Measurements from ENCODE around the gene KHDRBS1.
"Not testable (repeated sequence)": the region's sequence is repeated elsewhere in the genome, so short reads cannot be mapped to it uniquely, and the experiment has no call there.

Gene KHDRBS1, protein sequence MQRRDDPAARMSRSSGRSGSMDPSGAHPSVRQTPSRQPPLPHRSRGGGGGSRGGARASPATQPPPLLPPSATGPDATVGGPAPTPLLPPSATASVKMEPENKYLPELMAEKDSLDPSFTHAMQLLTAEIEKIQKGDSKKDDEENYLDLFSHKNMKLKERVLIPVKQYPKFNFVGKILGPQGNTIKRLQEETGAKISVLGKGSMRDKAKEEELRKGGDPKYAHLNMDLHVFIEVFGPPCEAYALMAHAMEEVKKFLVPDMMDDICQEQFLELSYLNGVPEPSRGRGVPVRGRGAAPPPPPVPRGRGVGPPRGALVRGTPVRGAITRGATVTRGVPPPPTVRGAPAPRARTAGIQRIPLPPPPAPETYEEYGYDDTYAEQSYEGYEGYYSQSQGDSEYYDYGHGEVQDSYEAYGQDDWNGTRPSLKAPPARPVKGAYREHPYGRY

DNA sequence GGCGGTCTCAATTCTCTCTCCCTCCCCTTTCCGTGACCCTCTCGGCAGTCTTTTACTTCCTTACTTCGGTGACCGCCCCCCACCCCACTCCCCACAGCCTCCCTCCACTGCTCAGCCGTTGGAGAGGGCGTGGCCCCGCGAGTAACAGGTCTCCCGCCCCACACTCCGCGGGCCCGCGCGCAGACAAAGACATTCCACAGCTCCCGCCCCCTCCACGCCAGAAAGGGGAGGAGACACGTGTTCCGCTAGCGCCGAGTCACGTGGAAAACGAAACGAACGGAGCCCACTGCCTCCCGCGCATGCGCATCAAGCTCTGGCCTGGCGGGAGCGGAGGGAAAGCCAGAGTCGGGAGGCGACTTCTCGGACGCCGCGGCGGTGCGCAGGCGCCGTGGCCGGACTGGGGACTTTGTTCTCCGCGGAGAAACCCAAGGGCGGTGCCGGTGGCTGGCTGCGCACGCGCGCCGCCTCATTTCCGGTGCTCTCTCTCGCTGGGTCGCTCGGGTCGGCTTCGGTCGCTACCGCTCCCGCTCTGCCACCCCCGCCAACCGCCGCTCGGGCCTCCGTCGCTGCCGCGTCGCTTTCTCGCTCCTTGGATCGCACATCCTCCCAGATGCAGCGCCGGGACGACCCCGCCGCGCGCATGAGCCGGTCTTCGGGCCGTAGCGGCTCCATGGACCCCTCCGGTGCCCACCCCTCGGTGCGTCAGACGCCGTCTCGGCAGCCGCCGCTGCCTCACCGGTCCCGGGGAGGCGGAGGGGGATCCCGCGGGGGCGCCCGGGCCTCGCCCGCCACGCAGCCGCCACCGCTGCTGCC lies at the start of gene KHDRBS1:
KHDRBS1 (plus strand) TSS at position 483 of the 813 bp plus-strand sequence; CDS start at position 611, 128 bp downstream.
- DNase-seq, result peak; percentile 99

GRCh38 chr1:31970873-31971272 lies 42.8 kb upstream of the KHDRBS1 start:
- DNase-seq, result no peak

GRCh38 chr1:31976401-31976800 lies 37.3 kb upstream of the KHDRBS1 start:
- no peak for DNase-seq

- DNase-seq, result no peak
Measured at GRCh38 chr1:31977385-31978131, 36.1 kb upstream of the KHDRBS1 start.

- no peak for DNase-seq
Measured at GRCh38 chr1:31978843-31979400, 34.7 kb upstream of the KHDRBS1 start.

- no peak for DNase-seq
Measured at GRCh38 chr1:31980835-31981455, 32.7 kb upstream of the KHDRBS1 start.

GRCh38 chr1:31981456-31981839 lies 32.2 kb upstream of the KHDRBS1 start:
- DNase-seq, result no peak

DNA sequence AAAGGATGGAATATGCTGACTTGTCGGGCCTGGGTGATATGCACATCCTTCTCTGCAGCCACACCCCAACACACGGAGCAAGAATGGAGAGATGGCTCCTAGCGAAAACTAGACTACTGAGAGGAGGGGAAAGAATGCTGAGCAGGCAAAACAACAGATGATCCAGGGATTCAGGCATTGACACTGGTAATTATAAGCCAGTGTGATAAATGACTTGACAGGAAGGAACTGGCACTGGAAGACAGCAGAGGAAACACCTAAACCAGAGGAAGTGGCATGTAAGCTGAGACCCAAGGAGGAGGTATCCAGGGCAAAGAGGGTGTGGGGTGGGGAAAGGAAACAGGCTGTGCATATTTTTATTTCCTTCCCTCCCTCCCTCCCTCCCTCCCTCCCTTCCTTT lies 31.7 kb upstream of the KHDRBS1 start:
- DNase-seq, result no peak

- DNase-seq, result peak; percentile 30
Measured at GRCh38 chr1:31984419-31985347, 29.0 kb upstream of the KHDRBS1 start.

GRCh38 chr1:31985430-31985829 lies 28.2 kb upstream of the KHDRBS1 start:
- no peak for DNase-seq

DNA sequence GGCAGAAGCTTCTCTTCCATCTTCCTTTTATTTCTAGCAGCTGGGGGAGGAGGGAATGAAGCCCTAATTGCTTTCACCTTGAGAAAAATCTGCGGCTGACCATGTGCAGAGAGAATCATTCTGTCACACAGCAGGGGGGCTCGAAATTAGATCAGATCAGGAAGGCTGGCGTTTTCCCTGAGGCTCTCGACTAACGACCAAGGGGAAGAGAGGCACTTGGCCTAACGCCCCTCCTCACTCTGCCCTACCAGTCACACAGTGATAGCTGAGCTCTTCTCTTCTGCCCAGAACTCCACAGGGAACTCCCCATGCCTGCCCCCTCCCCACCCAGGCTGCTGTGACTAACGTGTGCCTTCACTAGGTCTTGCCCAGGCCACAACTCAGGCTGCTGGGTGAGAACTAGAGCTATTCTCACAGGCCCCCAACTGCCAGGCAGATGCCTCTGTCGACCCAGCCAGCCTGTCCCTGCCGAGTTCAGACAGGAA lies 26.5 kb upstream of the KHDRBS1 start:
- DNase-seq, result no peak

DNA sequence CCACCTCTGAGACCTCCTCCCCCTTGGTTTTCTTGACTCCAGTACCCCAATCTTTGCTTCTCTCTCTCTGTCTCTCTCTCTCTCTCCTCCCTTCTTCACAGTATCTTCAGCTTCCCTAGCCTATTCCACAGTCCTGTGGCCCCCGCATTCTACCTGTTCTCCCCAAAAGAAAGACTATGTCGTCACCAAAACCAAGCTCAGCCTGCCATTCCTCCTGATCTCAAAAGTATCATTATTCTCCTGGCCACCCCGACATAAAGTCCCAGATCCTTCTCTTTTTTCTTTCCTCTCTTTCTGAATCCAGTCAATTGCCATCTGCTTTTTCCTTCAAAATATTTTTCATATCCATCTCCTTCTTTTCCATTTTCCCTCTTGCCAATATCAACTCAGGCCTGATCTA lies 23.7 kb upstream of the KHDRBS1 start:
- no peak for DNase-seq

- DNase-seq, result no peak
Measured at GRCh38 chr1:31991182-31991581, 22.5 kb upstream of the KHDRBS1 start.

- DNase-seq, result no peak
Measured at GRCh38 chr1:31995263-31995662, 18.4 kb upstream of the KHDRBS1 start.

- DNase-seq, result not testable (repeated sequence)
Measured at GRCh38 chr1:31996121-31996520, 17.5 kb upstream of the KHDRBS1 start.

GRCh38 chr1:32001863-32002262 lies 11.8 kb upstream of the KHDRBS1 start:
- DNase-seq, result no peak

- not testable (repeated sequence) for DNase-seq
Measured at GRCh38 chr1:32002285-32002684, 11.4 kb upstream of the KHDRBS1 start.

DNA sequence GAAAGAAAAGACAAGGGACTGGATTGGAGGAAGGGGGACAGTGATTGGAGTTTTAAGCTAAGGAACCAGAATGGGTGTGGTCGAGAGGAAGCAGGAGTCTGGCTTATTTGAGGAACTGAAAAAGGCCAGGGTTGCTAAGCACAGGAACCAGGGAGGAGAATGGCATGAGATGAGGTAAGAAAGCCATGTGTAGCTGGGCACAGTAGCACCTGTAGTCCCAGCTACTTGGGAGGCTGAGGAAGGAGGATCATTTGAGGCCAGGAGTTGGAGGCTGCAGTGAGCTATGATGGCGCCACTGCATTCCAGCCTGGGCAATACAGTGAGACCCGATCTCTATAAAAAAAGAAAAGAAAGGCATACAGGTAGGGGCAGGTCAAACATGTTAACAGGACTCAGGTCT lies 8.1 kb upstream of the KHDRBS1 start:
- no peak for DNase-seq

GRCh38 chr1:32007591-32007940 lies 6.1 kb upstream of the KHDRBS1 start:
- DNase-seq, result no peak

DNA sequence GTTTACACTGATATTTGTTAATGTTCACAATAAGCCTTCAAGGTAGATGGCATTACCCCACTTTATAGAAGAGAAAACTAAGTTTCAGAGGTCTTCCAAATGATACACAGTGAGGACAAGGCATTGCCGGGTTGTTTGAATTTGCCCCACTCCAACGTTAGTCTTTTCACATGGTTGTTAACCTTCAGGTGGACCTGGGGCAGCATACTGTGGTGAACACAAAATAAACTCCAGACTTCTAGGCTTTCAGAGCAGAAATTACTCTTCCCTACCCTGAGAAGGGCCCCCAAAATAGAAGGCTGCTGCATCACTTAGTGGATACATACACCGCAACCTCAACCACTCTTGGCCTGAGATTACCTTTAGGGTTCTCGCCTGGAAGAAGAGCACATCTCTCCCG lies 3.4 kb upstream of the KHDRBS1 start:
- DNase-seq, result no peak

DNA sequence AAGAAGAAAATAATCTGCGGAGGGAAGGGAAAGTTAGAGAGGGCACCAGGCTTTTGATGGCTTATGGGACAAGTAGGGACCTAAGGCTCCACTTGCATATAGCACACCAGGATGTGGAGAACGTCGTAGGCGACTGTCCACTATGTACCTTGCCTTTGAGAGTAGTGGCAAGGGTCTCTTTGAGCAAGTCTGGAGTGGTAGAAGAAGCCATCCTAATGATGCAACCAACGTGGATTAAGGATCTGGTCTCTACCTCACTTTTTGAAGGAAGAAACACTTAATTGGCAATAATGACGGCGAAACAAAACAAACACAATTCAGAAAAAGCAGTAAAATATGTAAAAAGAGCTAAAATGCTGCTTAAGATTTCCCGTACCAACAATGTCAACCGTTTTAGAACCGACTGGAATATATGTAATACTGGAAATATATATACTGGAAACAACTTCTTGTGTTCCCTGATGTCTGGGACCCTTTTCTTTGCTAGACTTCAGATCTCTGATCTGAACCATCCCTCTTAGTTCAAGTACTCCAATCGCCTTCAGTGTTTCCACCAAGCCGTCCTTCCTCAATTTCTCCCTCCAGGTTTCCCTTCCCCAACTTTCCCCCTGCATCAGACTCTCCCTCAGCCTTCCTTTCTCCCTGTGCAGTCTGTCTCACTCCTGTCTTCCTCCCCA lies 821 bp upstream of the KHDRBS1 start:
- DNase-seq, result no peak

Measured in activated CD4-positive, alpha-beta T cell treated with anti-CD3 and anti-CD28 coated beads for 1 hour (primary cell).